Measurements from ENCODE around the gene SELENOO.

SELENOO gene

DNA sequence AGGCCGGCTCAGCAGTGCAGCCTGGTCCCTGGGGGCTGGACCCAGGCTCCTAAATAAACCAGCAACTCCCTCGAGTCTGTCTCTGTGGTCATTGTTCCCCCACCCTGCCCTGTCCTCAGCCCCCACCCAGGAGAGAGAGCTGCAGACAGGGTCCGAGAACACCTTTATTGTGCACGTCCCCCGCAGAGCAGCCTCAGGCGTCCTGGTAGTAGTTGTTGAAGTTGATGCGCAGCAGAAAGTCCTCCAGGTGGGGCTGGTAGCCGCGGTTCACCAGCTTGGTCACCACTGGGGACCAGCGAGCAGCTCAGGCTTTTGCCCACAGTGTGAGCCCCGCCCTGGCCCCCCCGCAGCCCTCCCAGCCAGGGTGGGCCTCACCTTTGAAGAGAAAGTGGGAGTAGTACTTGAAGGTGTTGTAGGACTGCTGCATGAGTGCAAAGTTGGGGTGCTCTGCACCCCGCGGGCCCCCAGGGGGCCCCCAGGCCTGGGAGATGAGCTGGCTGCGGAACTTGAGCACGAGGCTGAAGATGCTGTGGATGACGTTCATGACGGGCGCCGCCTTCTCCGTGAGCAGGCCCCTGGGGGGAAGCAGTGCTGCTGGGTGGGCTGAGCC, 16.8 kb downstream of the SELENOO start:
- no peak for DNase-seq (ENCODE audit: low read depth in 2 of 2)

DNA sequence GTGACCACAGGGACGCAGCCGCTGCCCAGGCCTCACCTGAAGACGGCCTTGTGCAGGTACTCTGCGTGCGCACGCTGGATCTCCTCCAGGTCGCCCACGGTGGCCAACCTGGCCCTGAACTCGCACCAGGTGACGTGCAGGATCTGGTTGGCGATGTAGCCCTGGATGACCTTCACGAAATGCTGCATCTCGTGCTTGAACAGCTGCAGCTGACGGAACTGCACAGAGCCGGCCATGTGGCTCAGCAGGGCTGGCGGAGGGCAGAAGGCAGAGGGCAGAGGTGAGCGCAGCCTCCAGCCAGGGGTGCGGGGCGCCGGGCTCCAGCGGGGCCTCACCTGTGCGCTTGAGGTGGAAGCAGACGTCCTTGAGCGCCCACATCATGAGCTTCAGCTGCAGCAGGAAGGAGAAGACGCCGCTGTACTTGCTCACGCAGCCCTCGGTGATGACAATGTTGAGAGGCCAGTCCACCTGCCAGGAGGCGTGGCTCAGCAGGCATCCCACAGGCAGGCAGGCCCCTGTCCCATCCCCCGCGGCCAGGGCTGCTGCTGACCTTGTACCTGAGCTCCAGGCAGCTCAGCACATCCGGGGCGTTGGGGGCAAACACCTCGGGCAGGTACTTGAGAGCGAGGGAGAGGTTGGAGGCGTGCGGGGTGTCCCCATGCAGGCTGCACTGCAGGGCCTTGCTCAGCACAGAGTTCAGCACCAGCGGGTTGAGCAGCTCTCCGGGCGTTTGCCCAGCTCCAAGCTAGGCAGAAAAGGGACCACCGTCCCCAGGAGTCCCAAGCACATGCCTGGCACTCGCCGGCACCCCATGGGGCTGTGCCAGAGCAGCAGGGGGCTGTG, 17.6 kb downstream of the SELENOO start:
- DNase-seq (ENCODE audit: low read depth in 2 of 2), result no peak

DNA sequence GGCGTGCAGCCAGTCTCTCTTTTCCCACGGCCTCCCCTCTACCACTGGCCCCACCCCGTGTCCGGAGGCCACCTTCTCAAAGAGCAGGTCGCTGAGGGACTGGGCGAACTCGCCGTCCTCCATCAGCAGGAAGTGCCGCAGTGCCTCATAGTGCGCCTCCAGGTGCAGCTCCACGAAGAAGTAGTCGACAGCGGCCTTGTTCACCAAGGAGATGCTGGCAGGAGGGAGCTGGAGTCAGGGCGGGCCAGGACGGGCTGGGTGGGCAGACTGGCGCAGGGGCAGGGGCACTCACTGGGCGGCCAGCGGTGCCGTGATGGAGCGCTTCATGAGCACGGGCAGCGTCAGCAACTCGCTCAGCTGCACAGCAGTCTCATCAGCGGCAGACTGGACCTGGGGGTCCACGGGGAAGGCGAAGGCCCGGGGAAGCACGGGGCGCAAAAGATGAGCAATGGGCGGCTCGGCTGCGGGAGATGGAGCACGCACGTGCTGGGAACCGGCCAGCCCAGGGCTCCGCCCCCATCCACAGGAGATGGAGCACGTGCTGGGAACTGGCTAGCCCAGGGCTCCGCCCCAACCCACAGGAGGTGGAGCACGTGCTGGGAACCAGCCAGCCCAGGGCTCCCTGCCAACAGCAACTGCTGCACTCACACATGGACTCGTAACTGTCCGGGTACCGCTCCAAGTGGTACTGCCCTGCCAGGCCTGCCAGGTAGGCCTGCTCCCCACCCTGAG, 18.4 kb downstream of the SELENOO start:
- no peak for DNase-seq (ENCODE audit: low read depth in 2 of 2)

GRCh38 chr22:50219800-50220602, 19.2 kb downstream of the SELENOO start:
- no peak for DNase-seq (ENCODE audit: low read depth in 2 of 2)

- no peak for DNase-seq (ENCODE audit: low read depth in 2 of 2)
These were observed 20.0 kb downstream of the SELENOO start for GRCh38 chr22:50220603-50221409.

DNA sequence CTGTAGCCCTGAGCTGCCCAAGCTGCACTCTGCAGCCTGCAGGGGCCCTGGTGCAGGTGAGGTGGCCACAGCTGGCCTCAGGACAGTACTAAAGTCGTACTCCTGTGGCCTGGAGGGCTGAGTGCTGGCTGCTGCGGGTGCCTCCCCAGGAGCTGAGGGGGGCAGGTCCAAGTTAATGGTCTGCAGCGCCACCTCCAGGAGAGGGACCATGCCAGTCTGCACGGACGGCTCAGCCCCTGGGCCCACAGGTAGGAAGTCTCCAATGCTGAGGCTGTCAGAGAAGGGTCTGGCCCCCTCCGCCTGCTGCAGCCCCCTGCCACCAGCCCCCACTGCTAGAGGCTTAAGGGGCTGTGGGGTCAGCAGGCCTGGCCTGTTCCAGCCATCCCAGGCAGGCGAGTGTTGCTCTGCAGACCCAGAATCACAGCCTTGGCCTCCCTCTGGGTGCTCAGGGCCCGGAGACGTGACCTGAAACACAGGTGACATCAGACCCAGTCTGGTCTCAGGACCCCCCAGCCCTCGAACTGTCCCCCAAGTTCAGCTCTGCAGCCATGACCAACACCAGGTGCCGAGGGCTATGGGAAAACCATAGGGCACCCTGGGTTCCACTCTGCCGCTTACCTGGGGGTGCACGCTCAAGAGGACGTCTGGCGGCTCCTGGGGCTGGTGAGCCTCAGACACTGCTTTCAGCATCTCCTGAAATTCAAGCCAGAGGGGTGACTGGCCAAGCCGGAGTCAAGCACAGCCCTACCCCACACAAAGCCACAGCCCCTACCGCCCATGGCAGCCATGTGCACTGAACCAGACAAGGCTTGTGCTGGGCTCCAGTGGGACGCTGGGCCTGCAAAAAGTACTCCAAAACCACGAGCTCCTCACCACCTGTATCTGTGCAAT, 20.8 kb downstream of the SELENOO start:
- DNase-seq (ENCODE audit: low read depth in 2 of 2), result no peak

DNA sequence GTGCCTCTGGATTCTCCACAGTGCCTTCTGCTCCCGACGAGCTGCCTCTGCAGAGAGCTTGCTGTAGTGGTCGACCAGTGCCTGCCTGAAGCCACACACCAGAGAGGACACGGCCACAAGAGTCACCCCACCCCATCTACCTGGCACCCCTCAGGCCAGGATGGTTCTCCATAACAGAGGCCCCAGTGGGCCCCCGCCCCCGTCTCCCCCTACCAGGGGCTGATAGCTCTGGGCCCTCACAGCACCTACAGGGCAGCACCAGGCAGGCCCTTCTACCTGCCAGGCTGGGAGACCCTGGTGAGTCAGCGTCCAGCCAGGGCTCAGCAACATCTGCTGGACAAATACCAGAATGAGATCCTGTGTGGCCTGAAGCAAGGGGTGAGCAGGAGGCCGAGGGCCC, 21.7 kb downstream of the SELENOO start:
- no peak for DNase-seq (ENCODE audit: low read depth in 2 of 2)

DNA sequence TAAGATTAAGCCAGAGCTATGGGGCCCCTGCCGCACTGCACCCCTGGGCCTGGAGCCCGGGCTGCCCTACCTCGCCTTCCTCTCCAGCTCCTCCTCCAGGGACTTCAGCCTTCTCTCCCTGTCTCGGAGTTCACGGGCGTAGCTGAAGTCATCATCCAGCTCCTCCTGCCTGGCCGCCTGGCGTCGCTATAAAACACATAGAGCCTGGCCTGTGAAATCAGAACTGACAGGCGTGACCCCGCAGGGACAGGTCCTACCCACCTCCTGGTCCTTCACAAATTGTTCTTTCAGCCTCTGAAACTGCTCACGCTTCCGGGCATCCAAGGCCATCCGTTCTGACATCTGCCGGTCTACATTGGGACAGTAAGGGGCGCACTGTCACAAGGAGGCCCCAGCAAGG, 23.3 kb downstream of the SELENOO start:
- DNase-seq (ENCODE audit: low read depth in 2 of 2), result no peak

- no peak for DNase-seq (ENCODE audit: low read depth in 2 of 2)
These were observed 24.6 kb downstream of the SELENOO start for GRCh38 chr22:50225200-50225969.

- DNase-seq (ENCODE audit: low read depth in 2 of 2), result no peak
These were observed 25.5 kb downstream of the SELENOO start for GRCh38 chr22:50226063-50226874.

- no peak for DNase-seq (ENCODE audit: low read depth in 2 of 2)
These were observed 26.0 kb downstream of the SELENOO start for GRCh38 chr22:50226875-50227165.

GRCh38 chr22:50227579-50228215, 26.9 kb downstream of the SELENOO start:
- DNase-seq (ENCODE audit: low read depth in 2 of 2), result no peak

DNA sequence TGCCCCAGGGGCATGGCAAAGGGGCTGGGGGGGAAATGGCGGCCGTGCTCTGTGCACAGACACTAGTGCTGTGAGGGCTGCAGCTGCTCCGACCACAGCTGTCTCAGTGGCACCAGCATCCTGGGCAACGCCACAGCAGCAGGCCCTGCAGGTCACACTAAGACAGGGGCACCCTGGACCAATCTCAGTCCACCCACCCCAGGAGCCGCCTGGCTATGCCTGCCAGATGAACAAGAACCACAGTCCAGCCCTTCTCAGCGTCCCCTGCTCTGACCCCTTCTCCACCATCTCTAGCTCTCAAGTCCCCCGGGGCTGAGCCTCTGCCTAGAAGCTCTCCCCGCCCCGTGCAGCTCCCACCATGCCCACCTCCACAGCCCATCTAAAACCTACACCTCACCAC, 27.6 kb downstream of the SELENOO start:
- DNase-seq (ENCODE audit: low read depth in 2 of 2), result no peak

- DNase-seq (ENCODE audit: low read depth in 2 of 2), result no peak
These were observed 28.6 kb downstream of the SELENOO start for GRCh38 chr22:50229370-50229769.

GRCh38 chr22:50232481-50233151, 31.8 kb downstream of the SELENOO start:
- DNase-seq (ENCODE audit: low read depth in 2 of 2), result no peak

- no peak for DNase-seq (ENCODE audit: low read depth in 2 of 2)
These were observed 32.4 kb downstream of the SELENOO start for GRCh38 chr22:50233223-50233622.

GRCh38 chr22:50236731-50237409, 36.1 kb downstream of the SELENOO start:
- DNase-seq (ENCODE audit: low read depth in 2 of 2), result no peak

Data from stimulated activated CD8-positive, alpha-beta memory T cell treated with anti-CD3 and anti-CD28 coated beads, Interleukin-7, amount 100 ng/mL, for 1 hour (primary cell).